HEK293 (cell line): ENCODE results near the gene EIF4E.

ENCODE experiments used
- CTCF ChIP-seq: fragments of 450-650 bp; formaldehyde crosslinking; IDR thresholded peaks from 2 replicates; pipeline ENCODE4 v1.5.1; 2016; ENCODE audit warnings: missing biosample characterization, missing genetic modification characterization
- FEZF1 ChIP-seq: fragments of 450-650 bp; formaldehyde crosslinking; IDR thresholded peaks from 2 replicates; pipeline ENCODE4 v1.5.1; 2016; ENCODE audit warnings: missing biosample characterization, missing genetic modification characterization
- HOXA7 ChIP-seq: sonication (generic); formaldehyde crosslinking; IDR thresholded peaks from 2 replicates; pipeline ENCODE4 v1.8.1; 2022; ENCODE audit warnings: missing genetic modification reagents, borderline replicate concordance
- ZBTB49 ChIP-seq: fragments of 450-650 bp; formaldehyde crosslinking; IDR thresholded peaks from 2 replicates; pipeline ENCODE4 v1.5.1; 2016; ENCODE audit warnings: missing biosample characterization, missing genetic modification characterization, low read depth
- ZNF23 ChIP-seq: fragments of 450-650 bp; formaldehyde crosslinking; IDR thresholded peaks from 2 replicates; pipeline ENCODE4 v1.5.1; 2016; ENCODE audit warnings: missing biosample characterization, missing genetic modification characterization, borderline replicate concordance
- ZNF529 ChIP-seq: fragments of 450-650 bp; formaldehyde crosslinking; IDR thresholded peaks from 2 replicates; pipeline ENCODE4 v1.5.1; 2017; ENCODE audit warnings: missing genetic modification characterization, missing biosample characterization; ENCODE audit not compliant: insufficient replicate concordance

- TF ChIP-seq ZBTB49 (no peak), FEZF1 (tag by site-specific recombination) (no peak), ZNF23 (tag by site-specific recombination) (no peak), CTCF (tag by site-specific recombination) (no peak), ZNF529 (no peak), HOXA7 (CRISPR knock-in tag) (no peak)
Observed at GRCh38 chr4:98921292-98921691, 7.6 kb downstream of the EIF4E start.
